DMS153 treated with DMSO at 0.1 percent for 48 hours (cell line): ENCODE measurements around the gene AGR3.

ENCODE experiments used
- DNase-seq: peaks from one replicate; lab custom pipeline; 2025; ENCODE audit not compliant: unreplicated experiment; lab: John Stamatoyannopoulos, UW

AGR3 gene

GRCh38 chr7:16881844-16882243, at the start of gene AGR3:
TSS of gene AGR3 (minus strand) at chr7:16881983. CDS start at chr7:16878618, 3,365 bp downstream.
- DNase-seq = no peak

GRCh38 chr7:16930946-16931345, 49.2 kb upstream of the AGR3 start:
- DNase-seq = no peak

- no peak for DNase-seq
Observed at GRCh38 chr7:16929146-16929762, 47.5 kb upstream of the AGR3 start.

- DNase-seq = no peak
Observed at GRCh38 chr7:16926861-16927260, 45.1 kb upstream of the AGR3 start.

GRCh38 chr7:16926283-16926682, 44.5 kb upstream of the AGR3 start:
- DNase-seq = no peak

GRCh38 chr7:16925609-16926008, 43.8 kb upstream of the AGR3 start:
- DNase-seq = no peak

GRCh38 chr7:16923019-16923418, 41.2 kb upstream of the AGR3 start:
- DNase-seq = no peak

- DNase-seq = no peak
Observed at GRCh38 chr7:16921644-16922257, 40.0 kb upstream of the AGR3 start.

GRCh38 chr7:16921151-16921550, 39.4 kb upstream of the AGR3 start:
- DNase-seq = no peak

- no peak for DNase-seq
Observed at GRCh38 chr7:16919440-16919839, 37.7 kb upstream of the AGR3 start.

- DNase-seq = peak; percentile 45
Observed at GRCh38 chr7:16918288-16918895, 36.6 kb upstream of the AGR3 start.

- no peak for DNase-seq
Observed at GRCh38 chr7:16916738-16917137, 35.0 kb upstream of the AGR3 start.

GRCh38 chr7:16916105-16916639, 34.4 kb upstream of the AGR3 start:
- DNase-seq = no peak

GRCh38 chr7:16915405-16915804, 33.6 kb upstream of the AGR3 start:
- DNase-seq = no peak

GRCh38 chr7:16914771-16915170, 33.0 kb upstream of the AGR3 start:
- no peak for DNase-seq

- no peak for DNase-seq
Observed at GRCh38 chr7:16913643-16914042, 31.9 kb upstream of the AGR3 start.

GRCh38 chr7:16912540-16912939, 30.8 kb upstream of the AGR3 start:
- no peak for DNase-seq

GRCh38 chr7:16908561-16908960, 26.8 kb upstream of the AGR3 start:
- no peak for DNase-seq

- no peak for DNase-seq
Observed at GRCh38 chr7:16905300-16906044, 23.7 kb upstream of the AGR3 start.

GRCh38 chr7:16904076-16904475, 22.3 kb upstream of the AGR3 start:
- no peak for DNase-seq

- no peak for DNase-seq
Observed at GRCh38 chr7:16900209-16900768, 18.5 kb upstream of the AGR3 start.
